CD4-positive, alpha-beta T cell treated with Interleukin-6 at 100 ng/mL for 8 hours (primary cell): ENCODE results near the gene INSIG2.
A peak's percentile ranks its signal among the peaks of the same experiment; 100 is the strongest.

Experiments
- DNase-seq: peaks from one replicate; pipeline ENCODE4 v3.0.0-alpha.2; 2020; ENCODE audit warnings: mixed read lengths, low spot score

INSIG2 gene

DNA sequence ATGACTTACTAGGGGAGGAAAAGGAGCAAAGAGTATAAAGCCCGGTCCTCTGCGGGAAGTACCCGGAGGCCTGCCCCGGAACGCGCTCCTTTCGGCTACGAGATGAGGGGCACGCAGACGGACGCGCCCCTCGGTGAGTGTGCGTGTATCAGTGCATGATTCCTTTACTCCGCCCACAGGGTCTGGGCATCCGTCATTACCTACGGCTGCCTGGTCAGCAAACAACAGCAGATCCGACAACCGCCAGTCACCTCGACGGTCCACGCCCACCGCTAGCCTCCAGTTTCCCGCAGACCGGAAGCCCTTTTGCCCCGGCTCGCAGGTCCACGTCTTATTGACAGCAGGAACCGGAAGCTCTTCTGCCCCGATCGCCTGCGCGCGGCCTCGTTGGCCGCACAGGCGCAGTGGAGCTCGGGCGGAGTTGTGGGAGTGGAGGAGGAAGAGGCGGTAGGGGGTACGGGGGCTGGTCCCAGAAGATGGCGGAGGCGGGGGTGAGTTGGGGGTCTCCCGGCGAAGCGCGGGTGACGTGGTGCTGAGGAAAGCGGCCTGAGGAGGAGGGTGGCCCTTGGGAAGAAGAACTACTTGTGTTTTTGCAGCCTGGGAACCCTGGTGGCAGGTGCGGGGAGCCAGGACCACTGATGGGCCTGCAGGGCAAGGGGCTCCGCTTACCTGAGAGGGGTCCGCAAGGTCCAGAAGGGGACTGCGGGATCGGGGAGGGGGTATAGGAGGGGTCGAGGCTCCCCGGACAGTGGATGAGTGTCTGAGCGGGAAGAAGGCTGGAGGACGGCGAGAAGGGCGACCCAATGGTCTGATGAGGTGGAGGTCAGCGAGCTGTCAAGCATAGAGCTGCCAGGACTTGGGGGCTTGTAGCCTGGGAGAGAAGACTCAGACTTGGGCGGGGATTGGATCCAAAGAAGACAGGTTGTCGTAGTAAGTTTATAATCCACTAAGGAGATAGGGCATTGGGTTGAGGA lies at the start of gene INSIG2:
Gene INSIG2, plus strand, starts transcription at position 421 of the 974 bp plus-strand sequence. CDS start 8,086 bp downstream, outside the sequence.
- DNase-seq = peak; percentile 88

DNA sequence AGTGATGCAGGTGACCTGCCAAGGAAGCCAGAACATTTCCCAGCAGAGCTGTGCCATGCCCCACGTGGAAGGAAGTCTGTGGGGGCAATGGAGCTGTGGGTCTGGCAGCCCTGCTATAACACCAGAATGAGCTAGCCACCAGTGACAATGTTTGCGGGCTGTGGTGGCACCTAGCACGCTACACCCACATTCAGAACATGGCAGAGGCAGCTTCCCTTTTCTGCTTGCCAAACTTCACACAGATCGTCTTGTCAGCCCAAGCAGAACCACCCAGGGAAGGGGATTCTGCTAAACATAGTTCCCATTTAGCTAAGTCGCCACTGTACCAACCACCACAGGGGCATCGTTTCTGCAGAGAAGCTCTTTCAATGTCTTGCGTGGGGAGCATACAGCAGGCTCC lies 47.4 kb upstream of the INSIG2 start:
- DNase-seq = no peak

GRCh38 chr2:118044103-118044716 lies 44.1 kb upstream of the INSIG2 start:
- no peak for DNase-seq

- DNase-seq = no peak
Measured at GRCh38 chr2:118044854-118045253, 43.4 kb upstream of the INSIG2 start.

GRCh38 chr2:118045286-118045685 lies 43.0 kb upstream of the INSIG2 start:
- no peak for DNase-seq

- peak; percentile 14 for DNase-seq
Measured at GRCh38 chr2:118046634-118047210, 41.5 kb upstream of the INSIG2 start.

DNA sequence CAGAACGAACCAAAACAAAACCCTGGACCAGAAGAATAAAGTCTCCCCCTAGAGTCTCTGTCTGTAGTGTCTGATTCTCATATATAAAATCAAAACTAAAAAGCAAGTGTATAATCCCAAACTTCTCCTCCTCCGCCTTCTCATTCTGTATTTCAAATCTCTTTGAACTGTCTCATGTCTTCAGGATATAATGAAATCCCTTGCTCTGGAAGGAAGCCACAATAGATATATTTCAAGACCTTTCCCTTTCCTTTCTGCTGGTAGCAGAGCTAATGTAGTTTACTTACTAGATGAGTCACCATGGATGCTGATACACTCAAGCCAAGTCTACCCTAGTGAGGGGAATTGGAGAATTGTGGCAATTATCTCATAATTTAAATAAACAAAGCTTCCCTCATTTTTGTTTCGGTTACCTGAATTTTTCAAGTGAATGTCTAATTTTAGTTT lies 40.9 kb upstream of the INSIG2 start:
- no peak for DNase-seq

DNA sequence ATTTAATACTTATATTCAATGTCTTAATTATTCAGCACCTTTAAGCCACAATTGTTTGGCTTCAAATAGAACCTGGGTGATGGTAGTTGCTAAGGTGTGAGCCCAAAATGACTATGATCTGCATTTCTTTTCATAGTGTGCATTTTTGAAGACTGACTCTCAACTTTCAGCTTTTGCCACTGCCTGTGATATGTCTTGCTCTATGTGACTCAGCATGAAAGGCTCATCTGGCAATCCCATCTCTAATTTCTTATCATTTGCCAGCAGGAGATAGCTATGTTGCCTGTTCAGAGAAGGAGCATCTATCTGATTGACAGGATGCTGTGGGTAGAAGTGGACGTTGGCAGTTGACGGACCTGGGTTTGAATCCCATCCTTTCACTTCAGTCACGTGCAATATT lies 39.9 kb upstream of the INSIG2 start:
- DNase-seq = no peak

GRCh38 chr2:118049140-118049815 lies 39.0 kb upstream of the INSIG2 start:
- DNase-seq = no peak

GRCh38 chr2:118049816-118050140 lies 38.5 kb upstream of the INSIG2 start:
- DNase-seq = no peak

GRCh38 chr2:118050386-118050785 lies 37.9 kb upstream of the INSIG2 start:
- DNase-seq = no peak

DNA sequence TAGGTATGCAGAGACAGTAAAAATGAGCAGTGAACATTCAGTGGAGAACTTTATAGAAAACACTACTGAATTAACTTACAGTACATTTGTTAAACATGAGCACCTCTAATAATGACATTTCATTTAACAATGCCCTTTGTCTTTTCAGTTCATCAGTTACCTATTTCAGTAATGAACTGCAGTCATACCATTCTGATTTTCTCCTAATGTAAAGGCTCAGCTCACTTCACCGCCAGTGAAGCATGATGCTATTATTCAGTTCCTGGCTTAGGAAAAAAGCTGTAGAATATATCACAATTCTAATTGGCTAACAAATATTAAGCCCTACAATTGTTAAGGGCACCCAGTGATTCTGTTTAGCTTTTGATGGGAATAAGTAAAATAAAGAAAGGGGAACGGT lies 37.3 kb upstream of the INSIG2 start:
- no peak for DNase-seq

GRCh38 chr2:118051826-118052358 lies 36.4 kb upstream of the INSIG2 start:
- DNase-seq = no peak

- no peak for DNase-seq
Measured at GRCh38 chr2:118052474-118052873, 35.8 kb upstream of the INSIG2 start.

GRCh38 chr2:118053681-118054080 lies 34.6 kb upstream of the INSIG2 start:
- no peak for DNase-seq

GRCh38 chr2:118054213-118055008 lies 33.9 kb upstream of the INSIG2 start:
- DNase-seq = no peak

DNA sequence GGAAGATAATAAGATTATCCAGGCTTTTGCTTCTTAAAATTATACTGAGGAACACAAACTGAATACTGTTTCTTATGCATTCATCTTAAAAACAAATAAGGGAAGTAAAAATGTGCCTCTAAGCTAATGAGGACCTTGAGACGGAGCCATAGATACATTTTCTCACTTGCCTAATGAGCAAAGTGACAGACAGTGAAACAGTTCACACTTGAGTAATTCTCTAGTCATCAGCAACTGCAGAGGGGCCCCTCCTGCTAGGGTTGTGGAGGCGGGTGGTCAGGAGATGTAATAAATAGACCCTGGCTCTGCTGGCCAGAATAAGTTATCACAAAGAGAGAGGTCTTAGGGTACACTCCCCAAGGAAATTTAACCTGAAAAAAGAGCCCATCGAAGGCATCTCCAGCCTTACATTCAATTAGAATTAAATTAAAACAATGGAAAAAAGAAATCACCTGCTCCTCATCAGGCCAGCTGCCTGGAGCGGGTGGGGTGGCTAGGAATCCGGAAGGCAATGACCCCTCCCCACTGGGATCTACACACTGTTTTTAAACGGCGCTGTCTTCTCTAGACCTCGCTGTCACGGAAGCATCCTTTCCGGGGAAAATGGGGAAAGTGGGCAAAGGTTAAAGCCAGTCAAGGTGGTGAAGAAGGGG lies 32.6 kb upstream of the INSIG2 start:
- DNase-seq = no peak

DNA sequence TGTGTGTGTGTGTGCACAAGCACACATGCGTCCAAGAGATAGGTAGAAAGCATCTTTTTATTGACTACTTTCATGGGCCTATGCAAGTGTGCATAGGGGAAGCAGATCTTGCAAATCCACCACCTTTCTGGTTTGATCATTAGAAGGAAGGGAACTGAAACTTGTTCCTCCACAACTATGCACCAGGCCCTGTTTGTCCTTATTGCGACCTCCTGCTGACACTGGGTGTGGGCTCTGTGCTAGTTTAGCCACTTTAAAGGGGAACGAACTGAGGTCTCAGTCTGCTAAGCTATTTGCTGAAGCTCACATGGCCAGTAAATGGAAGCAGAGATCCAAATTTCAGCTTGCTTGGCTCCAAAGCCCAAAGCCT lies 32.1 kb upstream of the INSIG2 start:
- no peak for DNase-seq

DNA sequence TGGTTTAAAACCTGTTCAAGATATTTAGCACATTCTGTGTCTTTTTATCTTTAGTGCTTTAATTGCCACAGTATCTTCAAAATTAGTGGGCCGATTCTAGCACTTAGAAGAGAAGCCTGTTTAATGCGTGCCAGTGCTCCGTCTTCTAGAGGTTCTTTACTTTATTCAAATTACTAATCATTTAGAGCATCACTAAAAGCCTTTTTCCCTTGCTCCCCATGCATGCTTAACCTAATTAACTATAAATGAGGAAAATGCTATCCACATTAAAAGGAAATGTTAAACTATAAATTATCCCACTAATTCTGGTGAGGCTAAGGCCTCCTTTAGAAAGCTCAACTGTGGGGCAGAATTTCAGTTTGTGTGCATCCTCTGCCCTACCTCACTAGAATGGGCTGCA lies 31.5 kb upstream of the INSIG2 start:
- no peak for DNase-seq

DNA sequence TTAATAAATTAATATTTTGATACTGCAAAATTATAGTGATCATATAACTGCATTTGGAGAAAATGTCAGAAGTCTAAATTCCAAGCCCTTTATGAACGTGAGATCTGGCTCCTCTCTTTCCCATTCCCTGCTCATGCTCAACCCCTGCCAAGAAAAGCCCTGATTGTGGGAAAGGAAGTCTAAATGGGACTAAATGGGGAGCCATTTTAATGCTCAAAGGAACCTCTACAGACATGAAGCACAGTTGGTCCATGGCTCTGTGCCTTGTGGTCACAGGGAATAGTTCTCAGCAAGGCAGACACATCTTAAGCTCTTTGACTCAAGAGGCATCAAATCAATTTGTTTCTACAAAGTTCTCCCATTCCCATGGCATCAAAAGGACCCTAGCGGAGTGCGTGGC lies 29.3 kb upstream of the INSIG2 start:
- DNase-seq = no peak

- DNase-seq = no peak
Measured at GRCh38 chr2:118059919-118060478, 28.3 kb upstream of the INSIG2 start.
